GM10847 (cell line): ENCODE results near the gene GGA3.

Experiments
- POLR2A ChIP-seq: IDR thresholded peaks from 2 replicates; pipeline ENCODE4 v1.6.1; 2011; ENCODE audit not compliant: insufficient read length; ENCODE audit errors: extremely low read depth

Gene GGA3

GRCh38 chr17:75260641-75261335 is 618 bp downstream of the GGA3 start:
- TF ChIP-seq POLR2A = no peak

GRCh38 chr17:75252039-75252816 is 9.2 kb downstream of the GGA3 start:
- no peak for TF ChIP-seq POLR2A

- no peak for TF ChIP-seq POLR2A
Observed at GRCh38 chr17:75250009-75250471, 11.4 kb downstream of the GGA3 start.

GRCh38 chr17:75249564-75249963 is 11.8 kb downstream of the GGA3 start:
- no peak for TF ChIP-seq POLR2A

- TF ChIP-seq POLR2A = no peak
Observed at GRCh38 chr17:75246404-75246803, 15.0 kb downstream of the GGA3 start.

GRCh38 chr17:75245011-75245410 is 16.4 kb downstream of the GGA3 start:
- TF ChIP-seq POLR2A = no peak

- no peak for TF ChIP-seq POLR2A
Observed at GRCh38 chr17:75244133-75244866, 17.1 kb downstream of the GGA3 start.

- no peak for TF ChIP-seq POLR2A
Observed at GRCh38 chr17:75242461-75243042, 18.9 kb downstream of the GGA3 start.

GRCh38 chr17:75241996-75242460 is 19.4 kb downstream of the GGA3 start:
- TF ChIP-seq POLR2A = no peak

GRCh38 chr17:75241502-75241901 is 19.9 kb downstream of the GGA3 start:
- no peak for TF ChIP-seq POLR2A

GRCh38 chr17:75241143-75241430 is 20.3 kb downstream of the GGA3 start:
- TF ChIP-seq POLR2A = no peak

- TF ChIP-seq POLR2A = no peak
Observed at GRCh38 chr17:75240394-75241142, 20.8 kb downstream of the GGA3 start.

GRCh38 chr17:75239778-75240393 is 21.5 kb downstream of the GGA3 start:
- TF ChIP-seq POLR2A = no peak

- TF ChIP-seq POLR2A = no peak
Observed at GRCh38 chr17:75239214-75239613, 22.2 kb downstream of the GGA3 start.

- no peak for TF ChIP-seq POLR2A
Observed at GRCh38 chr17:75238684-75239191, 22.7 kb downstream of the GGA3 start.
